ENCODE data around the gene COPS7A. TPM values are rescaled to one million over a fixed set of nuclear protein-coding genes. Genes with fewer than 3 reads are reported as not detected.
"Not testable (repeated sequence)": the region's sequence is repeated elsewhere in the genome, so short reads cannot be mapped to it uniquely, and the experiment has no call there.

Gene COPS7A
- polyA plus RNA-seq, 4 donors, result 30.5 to 49.3 (median 36.1) TPM

- FAIRE-seq, result no peak
- H3K9me3 ChIP-seq (ENCODE audit: control insufficient read depth in 2 of 2, insufficient read depth in 1 of 2, low read depth in 1 of 2, low read length in 1 of 2), result no peaks in the 10 kb centered on the region
- no peak overlapping the region for H3K4me3 ChIP-seq (ENCODE audit: low read depth in 1 of 3, low read length in 3 of 3)
- WGBS, 3 donors, result 62 to 74% (median 70%) methylated on average over 10 of the region's 10 CpGs
- DNase-seq, result peak; percentile 61 to 73
- H3K36me3 ChIP-seq (ENCODE audit: control insufficient read depth in 3 of 3, insufficient read depth in 2 of 3, low read depth in 1 of 3, low read length in 3 of 3), result peaks cover 1 to 34% (median 2%) of the 10 kb centered on the region in 3 donors
- H3K27ac ChIP-seq (ENCODE audit: low read depth in 1 of 3, low read length in 2 of 3), result peak overlapping the region in 2 of 3 donors; percentile 8 to 60
- peaks cover 0 to 10% (median 2%) of the 10 kb centered on the region in 3 donors for H3K4me1 ChIP-seq (ENCODE audit: control insufficient read depth in 3 of 3, insufficient read depth in 2 of 3, low read depth in 1 of 3, low read length in 2 of 3)
- H3K27me3 ChIP-seq (ENCODE audit: control insufficient read depth in 3 of 3, insufficient read depth in 3 of 3, low read length in 3 of 3), result no peaks in the 10 kb centered on the region
Measured at GRCh38 chr12:6734506-6735387, 10.9 kb downstream of the COPS7A start.

DNA sequence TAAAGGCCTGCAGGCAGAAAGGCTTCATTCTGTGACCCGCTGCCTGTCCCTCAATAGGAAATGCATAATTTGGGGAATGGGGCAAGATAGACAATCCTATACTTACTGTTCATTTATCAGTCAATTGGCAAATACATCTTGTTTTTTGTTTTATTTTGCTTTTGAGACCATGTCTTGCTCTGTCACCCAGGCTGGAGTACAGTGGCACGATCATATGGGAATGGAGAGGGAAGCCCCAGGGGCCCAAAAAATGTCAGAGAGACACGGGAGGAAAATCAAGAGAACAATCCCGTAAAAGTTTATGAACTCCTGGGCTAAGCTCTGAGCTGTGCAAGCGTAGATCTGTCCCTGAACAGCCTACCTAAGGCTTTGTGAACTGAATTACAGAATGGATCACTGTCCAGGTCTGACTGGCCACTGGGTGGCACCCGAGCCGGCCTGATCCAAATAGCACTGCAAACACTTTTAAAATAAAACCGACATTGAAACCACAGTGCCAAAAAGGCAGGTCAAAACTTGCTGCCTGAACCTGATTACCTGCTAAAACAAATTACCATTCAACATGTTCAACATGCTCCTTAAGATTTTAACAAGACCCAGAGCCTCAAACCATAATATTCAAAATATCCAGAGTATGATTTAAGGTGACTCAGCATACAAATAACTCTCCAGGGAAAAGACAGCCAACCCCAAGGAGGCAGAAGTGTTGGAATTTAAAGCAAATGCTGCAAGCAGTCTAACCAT lies 11.8 kb downstream of the COPS7A start:
- FAIRE-seq, result no peak
- H3K36me3 ChIP-seq (ENCODE audit: control insufficient read depth in 3 of 3, insufficient read depth in 2 of 3, low read depth in 1 of 3, low read length in 3 of 3), result peaks cover 0 to 25% (median 0%) of the 10 kb centered on the region in 3 donors
- 43 to 45% (median 44%) methylated on average over 8 of the region's 8 CpGs for WGBS, 3 donors

GRCh38 chr12:6736754-6737153 lies 12.9 kb downstream of the COPS7A start:
- Histone ChIP-seq H3K27me3 (ENCODE audit: control insufficient read depth in 3 of 3, insufficient read depth in 3 of 3, low read length in 3 of 3) (no peaks in the 10 kb centered on the region), H3K4me3 (ENCODE audit: low read depth in 1 of 3, low read length in 3 of 3) (no peak overlapping the region), H3K4me1 (ENCODE audit: control insufficient read depth in 3 of 3, insufficient read depth in 2 of 3, low read depth in 1 of 3, low read length in 2 of 3) (peaks cover 0 to 10% (median 2%) of the 10 kb centered on the region in 3 donors), H3K9me3 (ENCODE audit: control insufficient read depth in 2 of 2, insufficient read depth in 1 of 2, low read depth in 1 of 2, low read length in 1 of 2) (no peaks in the 10 kb centered on the region), H3K36me3 (ENCODE audit: control insufficient read depth in 3 of 3, insufficient read depth in 2 of 3, low read depth in 1 of 3, low read length in 3 of 3) (peaks cover 0 to 15% (median 0%) of the 10 kb centered on the region in 3 donors), H3K27ac (ENCODE audit: low read depth in 1 of 3, low read length in 2 of 3) (no peak overlapping the region)
- FAIRE-seq (no peak), DNase-seq (no peak)
- 91 to 97% (median 93%) methylated on average over 5 of the region's 5 CpGs for WGBS, 3 donors

More for the DNA sequence above, 11.8 kb downstream of the COPS7A start:
- Histone ChIP-seq H3K4me1 (ENCODE audit: control insufficient read depth in 3 of 3, insufficient read depth in 2 of 3, low read depth in 1 of 3, low read length in 2 of 3) (peaks cover 0 to 10% (median 2%) of the 10 kb centered on the region in 3 donors), H3K9me3 (ENCODE audit: control insufficient read depth in 2 of 2, insufficient read depth in 1 of 2, low read depth in 1 of 2, low read length in 1 of 2) (no peaks in the 10 kb centered on the region), H3K27ac (ENCODE audit: low read depth in 1 of 3, low read length in 2 of 3) (peak overlapping the region in 1 of 3 donors; percentile 8), H3K4me3 (ENCODE audit: low read depth in 1 of 3, low read length in 3 of 3) (no peak overlapping the region), H3K27me3 (ENCODE audit: control insufficient read depth in 3 of 3, insufficient read depth in 3 of 3, low read length in 3 of 3) (no peaks in the 10 kb centered on the region)
- peak; percentile 63 to 67 for DNase-seq

GRCh38 chr12:6742080-6742479 lies 18.2 kb downstream of the COPS7A start:
- not testable (repeated sequence) for FAIRE-seq; H3K27me3 ChIP-seq (ENCODE audit: control insufficient read depth in 3 of 3, insufficient read depth in 3 of 3, low read length in 3 of 3); H3K4me1 ChIP-seq (ENCODE audit: control insufficient read depth in 3 of 3, insufficient read depth in 2 of 3, low read depth in 1 of 3, low read length in 2 of 3); H3K4me3 ChIP-seq (ENCODE audit: low read depth in 1 of 3, low read length in 3 of 3); H3K9me3 ChIP-seq (ENCODE audit: control insufficient read depth in 2 of 2, insufficient read depth in 1 of 2, low read depth in 1 of 2, low read length in 1 of 2); DNase-seq; H3K27ac ChIP-seq (ENCODE audit: low read depth in 1 of 3, low read length in 2 of 3)
- peaks cover 0 to 26% (median 0%) of the 10 kb centered on the region in 3 donors for H3K36me3 ChIP-seq (ENCODE audit: control insufficient read depth in 3 of 3, insufficient read depth in 2 of 3, low read depth in 1 of 3, low read length in 3 of 3)
- 68 to 93% (median 89%) methylated on average over 8 to 12 of the region's 12 CpGs for WGBS, 3 donors

DNA sequence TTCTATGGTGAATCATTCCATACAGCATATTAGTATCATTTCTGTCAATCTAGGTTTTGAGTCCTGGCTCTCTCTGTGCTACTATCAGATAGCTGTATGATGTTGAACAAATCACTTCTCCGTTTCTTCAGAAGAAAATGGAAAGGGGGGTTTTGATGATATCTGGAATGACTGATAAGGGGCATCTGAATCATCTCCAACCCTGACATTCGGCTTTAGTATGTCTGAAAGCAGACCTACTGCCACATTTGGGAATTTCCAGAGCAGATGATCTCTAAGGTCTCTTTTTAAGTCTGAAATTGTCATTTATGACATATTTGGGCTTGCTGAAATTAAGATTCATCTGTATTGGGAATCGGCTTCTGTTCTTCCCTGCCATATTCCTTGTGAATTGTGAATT lies 19.0 kb downstream of the COPS7A start:
- H3K9me3 ChIP-seq (ENCODE audit: control insufficient read depth in 2 of 2, insufficient read depth in 1 of 2, low read depth in 1 of 2, low read length in 1 of 2), result no peaks in the 10 kb centered on the region
- DNase-seq (no peak), FAIRE-seq (no peak)
- H3K36me3 ChIP-seq (ENCODE audit: control insufficient read depth in 3 of 3, insufficient read depth in 2 of 3, low read depth in 1 of 3, low read length in 3 of 3), result peaks cover 0 to 33% (median 4%) of the 10 kb centered on the region in 3 donors
- no peaks in the 10 kb centered on the region for H3K4me1 ChIP-seq (ENCODE audit: control insufficient read depth in 3 of 3, insufficient read depth in 2 of 3, low read depth in 1 of 3, low read length in 2 of 3)
- WGBS, 3 donors, result 63 to 76% (median 66%) methylated on average over 3 of the region's 3 CpGs
- H3K27me3 ChIP-seq (ENCODE audit: control insufficient read depth in 3 of 3, insufficient read depth in 3 of 3, low read length in 3 of 3), result no peaks in the 10 kb centered on the region
- no peak overlapping the region for H3K4me3 ChIP-seq (ENCODE audit: low read depth in 1 of 3, low read length in 3 of 3)
- H3K27ac ChIP-seq (ENCODE audit: low read depth in 1 of 3, low read length in 2 of 3), result no peak overlapping the region

DNA sequence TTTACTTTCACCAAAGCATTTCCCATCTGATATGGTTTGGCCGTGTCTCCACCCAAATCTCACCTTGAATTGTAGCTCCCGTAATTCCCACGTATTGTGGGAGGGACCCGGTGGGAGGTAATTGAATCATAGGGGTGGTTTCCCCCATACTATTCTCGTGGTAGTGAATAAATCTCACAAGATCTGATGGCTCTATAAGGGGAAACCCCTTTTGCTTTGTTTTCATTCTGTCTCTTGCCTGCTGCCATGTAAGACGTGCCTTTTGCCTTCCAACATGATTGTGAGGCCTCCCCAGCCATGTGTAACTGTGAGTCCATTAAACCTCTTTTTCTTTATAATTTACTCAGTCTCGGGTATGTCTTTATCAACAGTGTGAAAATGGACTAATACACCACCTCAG lies 19.5 kb downstream of the COPS7A start:
- H3K9me3 ChIP-seq (ENCODE audit: control insufficient read depth in 2 of 2, insufficient read depth in 1 of 2, low read depth in 1 of 2, low read length in 1 of 2); DNase-seq; H3K4me1 ChIP-seq (ENCODE audit: control insufficient read depth in 3 of 3, insufficient read depth in 2 of 3, low read depth in 1 of 3, low read length in 2 of 3); FAIRE-seq; H3K4me3 ChIP-seq (ENCODE audit: low read depth in 1 of 3, low read length in 3 of 3); H3K27ac ChIP-seq (ENCODE audit: low read depth in 1 of 3, low read length in 2 of 3); H3K27me3 ChIP-seq (ENCODE audit: control insufficient read depth in 3 of 3, insufficient read depth in 3 of 3, low read length in 3 of 3): not testable (repeated sequence)
- H3K36me3 ChIP-seq (ENCODE audit: control insufficient read depth in 3 of 3, insufficient read depth in 2 of 3, low read depth in 1 of 3, low read length in 3 of 3), result peaks cover 0 to 38% (median 8%) of the 10 kb centered on the region in 3 donors
- WGBS, 3 donors, result 36 to 62% (median 43%) methylated on average over 7 of the region's 7 CpGs

- Histone ChIP-seq H3K27ac (ENCODE audit: low read depth in 1 of 3, low read length in 2 of 3) (peak overlapping the region in 1 of 3 donors; percentile 56), H3K4me1 (ENCODE audit: control insufficient read depth in 3 of 3, insufficient read depth in 2 of 3, low read depth in 1 of 3, low read length in 2 of 3) (no peaks in the 10 kb centered on the region), H3K27me3 (ENCODE audit: control insufficient read depth in 3 of 3, insufficient read depth in 3 of 3, low read length in 3 of 3) (no peaks in the 10 kb centered on the region), H3K9me3 (ENCODE audit: control insufficient read depth in 2 of 2, insufficient read depth in 1 of 2, low read depth in 1 of 2, low read length in 1 of 2) (no peaks in the 10 kb centered on the region), H3K36me3 (ENCODE audit: control insufficient read depth in 3 of 3, insufficient read depth in 2 of 3, low read depth in 1 of 3, low read length in 3 of 3) (peaks cover 5 to 61% (median 29%) of the 10 kb centered on the region in 3 donors), H3K4me3 (ENCODE audit: low read depth in 1 of 3, low read length in 3 of 3) (no peak overlapping the region)
- FAIRE-seq (no peak), DNase-seq (no peak)
- 62 to 80% (median 78%) methylated on average over 12 to 13 of the region's 13 CpGs for WGBS, 3 donors
Measured at GRCh38 chr12:6745741-6746525, 22.1 kb downstream of the COPS7A start.

- FAIRE-seq (no peak), DNase-seq (no peak)
- H3K27me3 ChIP-seq (ENCODE audit: control insufficient read depth in 3 of 3, insufficient read depth in 3 of 3, low read length in 3 of 3), result no peaks in the 10 kb centered on the region
- 74 to 80% (median 79%) methylated on average over 4 of the region's 4 CpGs for WGBS, 3 donors
- H3K27ac ChIP-seq (ENCODE audit: low read depth in 1 of 3, low read length in 2 of 3), result no peak overlapping the region
- H3K4me3 ChIP-seq (ENCODE audit: low read depth in 1 of 3, low read length in 3 of 3), result no peak overlapping the region
- peaks cover 0 to 6% (median 6%) of the 10 kb centered on the region in 3 donors for H3K4me1 ChIP-seq (ENCODE audit: control insufficient read depth in 3 of 3, insufficient read depth in 2 of 3, low read depth in 1 of 3, low read length in 2 of 3)
- no peaks in the 10 kb centered on the region for H3K9me3 ChIP-seq (ENCODE audit: control insufficient read depth in 2 of 2, insufficient read depth in 1 of 2, low read depth in 1 of 2, low read length in 1 of 2)
- peaks cover 7 to 74% (median 29%) of the 10 kb centered on the region in 3 donors for H3K36me3 ChIP-seq (ENCODE audit: control insufficient read depth in 3 of 3, insufficient read depth in 2 of 3, low read depth in 1 of 3, low read length in 3 of 3)
Measured at GRCh38 chr12:6747216-6747615, 23.4 kb downstream of the COPS7A start.
